Smooth muscle cell of the brain vasculature (primary cell): ENCODE results near the gene POU1F1.
"Not testable (repeated sequence)": the region's sequence is repeated elsewhere in the genome, so short reads cannot be mapped to it uniquely, and the experiment has no call there.

Experiments
- DNase-seq: peaks from one replicate; pipeline ENCODE4 v3.0.0-alpha.2; 2012; ENCODE audit warnings: low read depth, low spot score

The POU1F1 gene

DNA sequence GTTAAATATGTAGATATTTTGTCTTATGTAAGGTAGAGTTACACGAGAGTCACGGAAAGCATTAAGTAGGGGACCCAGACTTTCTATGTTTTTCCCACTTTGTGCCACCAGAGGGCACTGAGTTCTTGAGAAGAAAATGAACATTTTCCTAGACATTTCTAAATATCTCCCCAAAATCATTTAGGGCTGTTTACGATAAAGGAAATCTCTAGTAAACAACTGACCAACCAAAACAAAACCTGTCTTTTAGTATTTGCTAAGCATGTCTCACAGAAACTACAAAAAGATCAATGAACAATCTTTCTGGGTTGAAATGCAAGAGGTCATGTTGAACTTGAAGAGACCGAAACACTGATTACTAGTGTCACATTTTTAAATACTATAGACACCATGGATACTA, 16.1 kb downstream of the POU1F1 start:
- DNase-seq, result peak; percentile 43

DNA sequence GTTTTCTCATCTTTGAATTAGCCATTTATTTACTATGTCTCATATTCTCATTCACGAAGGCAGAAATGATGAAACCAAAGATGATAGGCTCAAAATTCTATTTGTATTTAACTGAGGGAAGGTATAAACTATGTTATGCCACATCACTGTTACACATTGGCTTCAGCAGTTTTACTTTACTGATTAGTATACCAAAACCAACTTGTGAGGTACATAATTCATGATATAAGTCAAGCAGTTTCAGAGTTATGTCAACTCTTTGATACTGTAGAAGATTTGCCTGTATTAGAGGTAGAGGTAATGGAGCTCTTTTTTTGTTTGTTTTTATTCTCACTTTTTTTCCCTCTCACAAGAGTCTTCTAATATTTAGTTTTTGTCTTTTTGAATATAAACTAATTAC, 26.4 kb downstream of the POU1F1 start:
- no peak for DNase-seq

DNA sequence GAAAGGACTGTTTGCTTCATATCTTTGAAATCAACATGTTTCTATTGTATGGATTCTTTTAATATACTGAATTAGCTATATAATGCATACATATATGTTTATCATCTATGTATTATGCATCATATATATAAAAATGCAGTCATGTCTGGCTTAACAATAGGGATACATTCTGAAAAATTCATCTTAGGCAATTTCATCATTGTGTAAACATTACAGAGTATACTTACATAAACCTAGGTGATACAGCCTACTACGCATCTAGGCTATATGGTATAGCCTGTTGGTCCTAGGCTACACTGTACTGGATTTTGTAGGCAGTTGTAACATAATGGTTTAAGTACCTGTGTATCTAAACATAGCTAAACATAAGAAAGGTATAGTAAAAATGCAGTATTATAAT, 27.6 kb downstream of the POU1F1 start:
- DNase-seq, result no peak

DNA sequence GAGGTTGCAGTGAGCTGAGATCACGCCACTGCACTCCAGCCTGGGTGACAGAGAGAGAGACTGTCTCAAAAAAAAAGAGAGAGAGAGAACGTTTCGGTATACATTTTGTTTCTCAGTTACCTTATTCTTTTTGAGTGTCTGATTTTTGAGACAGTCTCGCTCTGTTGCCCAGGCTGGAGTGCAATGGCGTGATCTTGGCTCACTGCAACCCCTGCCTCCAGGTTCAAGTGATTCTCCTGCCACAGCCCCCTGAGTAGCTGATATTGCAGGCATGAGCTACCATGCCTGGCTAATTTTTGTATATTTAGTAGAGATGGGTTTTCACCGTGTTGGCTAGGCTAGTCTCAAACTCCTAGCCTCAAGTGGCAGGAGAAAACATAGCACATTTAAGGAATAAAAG, 28.2 kb downstream of the POU1F1 start:
- DNase-seq, result not testable (repeated sequence)

DNA sequence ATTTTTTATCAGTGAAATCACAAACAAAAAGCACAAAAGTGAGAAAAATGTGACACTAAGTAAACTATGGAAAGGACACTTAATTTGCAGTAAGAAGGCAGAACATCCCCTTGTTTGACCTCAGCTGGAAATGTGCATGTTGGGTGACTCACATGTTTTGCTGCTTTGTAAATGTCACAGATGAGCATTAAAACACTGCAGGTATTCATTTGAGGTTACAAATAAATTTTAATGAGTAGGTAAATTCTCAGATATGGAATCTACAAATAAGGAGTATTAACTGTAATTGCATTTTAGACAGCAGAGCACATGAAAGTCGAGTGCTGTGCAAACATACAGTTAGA, 29.0 kb downstream of the POU1F1 start:
- no peak for DNase-seq

DNA sequence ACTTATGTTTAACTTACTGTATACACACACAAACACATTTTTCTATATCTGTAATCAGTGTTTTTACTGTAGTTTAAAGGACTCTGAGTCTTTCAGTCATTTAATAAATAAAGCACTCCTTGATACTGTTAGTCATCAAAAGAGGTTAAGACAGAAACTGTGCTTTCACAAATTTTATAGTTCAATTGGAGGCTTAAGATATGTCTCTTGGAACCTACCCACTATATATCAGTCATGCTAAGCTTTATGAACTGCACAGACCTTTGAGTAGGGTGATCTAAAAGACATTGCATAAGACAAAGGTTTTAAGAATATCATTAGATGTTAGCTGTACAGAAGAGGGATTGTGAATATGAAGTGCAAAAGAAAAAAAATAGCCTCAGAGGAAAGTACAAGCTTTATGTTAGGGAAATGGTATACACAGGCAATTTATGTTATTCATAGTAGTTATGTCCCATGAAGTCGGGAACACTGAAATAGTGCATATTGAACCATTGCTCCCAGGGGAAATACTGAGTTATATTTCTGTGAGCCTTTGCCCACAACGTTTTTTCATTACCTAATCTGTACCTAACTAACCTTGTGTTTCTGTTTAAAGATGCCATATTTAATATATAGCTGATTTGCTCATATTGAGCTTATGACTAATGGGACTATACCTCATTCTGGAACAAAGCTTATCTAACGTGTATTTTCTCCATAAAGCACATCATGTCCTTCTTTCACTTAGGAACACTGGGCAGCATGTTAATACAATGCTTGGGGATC, 29.5 kb downstream of the POU1F1 start:
- DNase-seq, result no peak

DNA sequence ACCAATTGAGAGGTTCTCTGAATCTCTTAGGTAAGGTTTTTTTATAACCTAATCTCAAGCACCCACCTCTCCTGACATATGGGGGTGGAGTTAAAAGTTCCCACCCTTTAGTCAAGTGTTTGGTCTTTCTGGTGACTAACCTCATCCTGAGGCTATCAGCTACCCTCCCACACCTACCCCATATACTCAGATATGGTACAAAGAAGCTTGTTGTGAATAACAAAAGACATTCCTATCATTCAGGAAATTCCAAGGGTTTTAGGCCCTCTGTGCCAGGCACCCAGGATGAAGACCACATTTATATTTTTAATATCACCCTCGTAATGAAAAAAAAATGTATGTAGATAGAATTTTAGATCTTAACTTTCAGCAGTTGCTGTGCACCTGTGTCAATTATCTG, 40.3 kb downstream of the POU1F1 start:
- no peak for DNase-seq

DNA sequence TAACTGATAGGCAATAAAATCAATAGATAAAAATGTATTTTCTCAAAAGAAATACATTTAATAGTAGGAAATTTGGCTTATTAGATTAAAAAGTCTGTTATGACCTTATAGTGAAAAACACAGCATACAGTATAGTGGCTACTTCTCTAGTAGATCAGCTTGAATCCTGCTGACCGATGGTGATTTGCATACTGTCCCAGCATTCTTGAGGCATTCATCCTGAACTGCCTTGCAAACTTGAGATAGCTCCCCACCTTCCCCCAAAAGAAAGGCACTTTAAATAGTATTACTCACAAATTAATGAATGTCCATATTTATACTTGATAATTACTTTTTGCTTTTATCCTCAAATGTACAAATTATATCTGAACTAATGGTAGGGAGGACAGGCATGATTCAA, 42.6 kb downstream of the POU1F1 start:
- DNase-seq, result no peak

DNA sequence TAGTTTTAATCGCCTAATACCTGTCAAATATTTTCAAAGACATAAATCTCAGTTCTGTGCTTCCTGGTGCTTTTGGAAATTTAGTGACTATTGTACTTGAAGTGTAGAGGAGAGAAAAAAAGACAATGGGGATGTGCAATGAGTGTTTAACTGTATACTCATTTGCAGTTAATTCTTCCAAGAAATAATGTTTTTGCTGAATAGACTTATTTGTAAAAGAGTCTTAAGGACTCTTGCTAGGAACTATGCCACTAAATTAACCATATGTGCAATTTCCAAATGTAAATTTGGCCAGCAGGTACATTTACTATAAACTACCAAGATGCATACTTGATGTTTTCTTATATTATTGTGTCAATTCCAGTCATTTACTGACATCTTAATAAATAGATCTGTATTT, 47.3 kb downstream of the POU1F1 start:
- DNase-seq, result no peak

DNA sequence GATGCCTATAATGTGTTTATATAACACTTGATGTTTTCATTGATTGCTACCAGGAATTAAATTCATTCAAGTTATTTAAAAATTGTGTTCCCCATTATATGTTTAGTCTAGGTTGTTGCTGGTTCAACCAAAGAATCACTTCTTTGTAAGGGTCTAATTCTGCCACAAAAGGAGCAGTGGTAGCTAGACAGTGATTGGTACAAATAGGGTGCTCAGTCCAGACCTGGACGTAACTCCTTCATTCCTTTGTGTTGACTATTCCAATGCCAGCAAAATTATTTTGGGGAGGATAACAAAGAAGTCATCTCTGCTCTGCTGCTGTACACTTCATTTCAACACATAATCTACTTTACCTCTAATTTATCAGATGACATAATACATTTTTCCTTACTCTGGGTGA, 48.1 kb downstream of the POU1F1 start:
- no peak for DNase-seq

DNA sequence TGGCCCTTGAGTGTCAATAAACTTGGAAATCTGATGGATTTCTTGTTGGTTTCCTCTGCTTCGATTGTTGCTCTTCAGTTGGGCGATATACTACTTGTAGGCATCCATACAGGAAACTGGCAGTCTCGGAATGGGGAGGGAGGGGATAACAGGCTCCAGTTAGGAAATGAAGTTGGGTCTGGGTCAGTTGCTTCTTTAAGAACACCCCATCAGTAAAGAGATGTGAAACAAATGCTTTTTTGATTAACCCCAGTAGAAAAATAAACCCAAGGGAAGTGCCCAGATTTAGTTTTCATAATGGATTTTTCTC, 48.6 kb downstream of the POU1F1 start:
- no peak for DNase-seq

DNA sequence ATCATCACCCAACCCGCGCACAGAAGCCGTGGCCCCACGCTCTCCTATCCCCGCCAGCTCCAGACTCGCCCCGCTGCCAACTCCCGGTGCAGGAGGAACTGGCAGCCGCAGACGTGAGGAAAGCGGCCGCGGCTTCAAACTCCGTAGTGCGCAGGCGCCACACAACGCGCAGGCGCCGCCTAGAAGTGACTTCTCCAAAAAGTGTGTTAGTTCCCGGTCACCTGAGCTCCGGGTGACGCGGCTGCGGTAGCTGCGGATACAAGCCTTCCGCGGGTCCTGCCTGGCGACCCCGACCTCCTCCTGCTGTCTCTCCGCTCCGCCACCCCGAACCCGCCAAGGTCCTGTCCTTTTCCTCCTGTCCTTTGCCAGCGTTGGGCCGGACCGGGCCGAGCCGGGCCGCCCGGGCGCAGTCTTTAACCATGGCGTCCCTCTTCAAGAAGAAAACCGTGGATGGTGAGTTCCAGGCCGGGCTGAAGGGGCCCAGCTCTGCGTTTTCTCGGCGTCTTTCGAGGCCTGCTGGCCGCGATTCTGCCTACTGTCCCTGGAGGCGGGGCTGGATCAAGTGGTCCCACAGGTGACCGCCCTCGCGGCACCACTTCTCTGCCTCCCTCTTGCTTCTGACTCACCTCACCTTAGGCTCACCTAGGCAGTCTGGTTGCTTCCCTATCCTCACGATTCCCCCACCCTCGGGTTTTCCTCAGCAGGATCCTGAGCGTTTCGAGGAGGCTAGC, 49.1 kb downstream of the POU1F1 start, which contains the start of gene CHMP2B:
CHMP2B (plus strand) TSS at position 206 of the 731 bp plus-strand sequence; CDS start at position 420, 214 bp downstream.
- peak; percentile 77 for DNase-seq

DNA sequence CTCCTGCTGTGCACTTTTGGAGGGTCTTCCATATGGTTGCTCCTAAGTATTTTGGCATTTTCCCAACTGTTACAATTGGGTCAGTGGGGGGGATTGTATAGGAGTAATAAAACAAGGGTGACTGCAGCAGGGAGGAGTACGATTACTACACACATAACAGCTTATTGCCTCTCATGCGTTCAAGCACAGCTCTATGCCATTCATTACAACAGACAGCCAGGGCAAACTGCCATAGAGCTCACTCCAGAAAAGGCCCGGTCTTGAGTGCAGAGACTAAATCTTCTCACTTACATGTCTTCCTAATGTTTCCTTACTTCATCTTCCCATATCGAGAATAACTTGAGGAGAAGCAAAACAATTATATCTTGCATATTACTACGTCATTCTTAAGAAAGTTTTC, 50.7 kb downstream of the POU1F1 start:
- DNase-seq, result no peak

DNA sequence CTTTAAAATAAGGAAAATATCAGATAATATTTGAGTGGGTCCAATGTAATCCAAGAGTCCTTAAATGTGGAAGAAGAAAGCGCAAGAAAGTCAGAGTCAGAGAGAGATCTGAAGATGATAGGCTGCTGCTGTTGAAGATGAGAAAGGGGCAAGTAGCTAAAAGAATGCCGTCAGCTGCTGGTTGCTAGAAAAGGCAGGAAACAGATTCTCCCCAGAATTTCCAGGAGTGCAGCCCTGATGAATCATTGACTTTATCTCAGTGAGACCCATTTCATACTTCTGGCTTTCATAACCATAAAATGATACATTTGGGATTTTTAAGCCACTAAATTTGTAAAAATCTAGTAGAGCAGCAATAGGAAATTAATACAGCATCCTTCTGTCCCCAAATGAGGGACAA, 56.8 kb downstream of the POU1F1 start:
- no peak for DNase-seq

DNA sequence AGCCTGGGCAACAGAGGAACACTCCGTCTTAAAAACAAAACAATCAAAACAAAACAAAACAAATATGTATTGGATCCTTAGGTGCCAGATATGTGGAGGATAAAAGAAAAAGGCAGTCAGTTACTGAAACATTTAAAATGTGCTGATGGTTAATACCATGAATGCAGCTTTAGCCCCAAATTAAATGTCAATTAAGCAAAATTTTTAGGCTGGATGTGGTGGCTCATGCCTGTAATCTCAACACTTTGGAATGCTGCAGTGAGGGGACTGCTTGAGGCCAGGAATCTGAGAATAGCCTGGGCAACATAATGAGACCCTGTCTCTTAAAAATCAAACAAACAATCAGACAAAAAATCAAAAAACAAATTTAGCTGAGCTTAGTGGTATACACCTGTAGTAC, 57.8 kb downstream of the POU1F1 start:
- DNase-seq, result no peak
